Right lobe of liver (tissue), 6 donors: ENCODE results near the gene TMCC2. TPM values are rescaled to one million over a fixed set of nuclear protein-coding genes. Genes with fewer than 3 reads are reported as not detected.

Source experiments
- ATAC-seq, 4 donors: fragments of 200-7000 bp; cut with Tn5 transposase; one replicate each; pipeline ENCODE4 v1.9.1; 2020; ENCODE audit warnings: mild to moderate bottlenecking in 4 of 4, moderate library complexity in 4 of 4
- DNase-seq, 3 donors: peaks; one replicate each; pipeline ENCODE4 v3.0.0-alpha.2; 2020
- H3K27ac ChIP-seq, 3 donors: fragments of 200-600 bp; one replicate each; pipeline ENCODE4 v1.8.0; 2022
- H3K27me3 ChIP-seq, 2 donors: fragments of 200-600 bp; one replicate each; pipeline ENCODE4 v1.8.0; 2022
- H3K36me3 ChIP-seq, 4 donors: fragments of 200-600 bp; sonication (generic) in 1 of 4; one replicate each; pipeline versions ENCODE4 v1.5.1 to v1.8.0; 2017 to 2022; ENCODE audit warnings: control low read depth in 1 of 4
- H3K4me1 ChIP-seq, 4 donors: fragments of 200-600 bp; sonication (generic) in 1 of 4; one replicate each; pipeline versions ENCODE4 v1.5.1 to v1.8.0; 2017 to 2022; ENCODE audit warnings: control low read depth in 1 of 4
- H3K4me3 ChIP-seq, 3 donors: fragments of 200-600 bp; one replicate each; pipeline ENCODE4 v1.8.0; 2022
- H3K9me3 ChIP-seq, 4 donors: fragments of 200-600 bp; sonication (generic) in 1 of 4; one replicate each; pipeline versions ENCODE4 v1.5.1 to v1.8.0; 2017 to 2022; ENCODE audit warnings: control low read depth in 1 of 4
- CTCF ChIP-seq, 4 donors: fragments of 200-600 bp in 3 of 4; fragments of 450-650 bp in 1 of 4; IDR thresholded peaks; one replicate each; pipeline versions ENCODE4 v1.5.1 to v1.8.0; 2016 to 2022; ENCODE audit warnings: antibody characterized with exemption in 4 of 4, mild to moderate bottlenecking in 2 of 4
- POLR2A ChIP-seq: fragments of 450-650 bp; IDR thresholded peaks from one replicate; pipeline ENCODE4 v1.6.1; 2017; ENCODE audit warnings: antibody characterized with exemption, mild to moderate bottlenecking
- WGBS: methylation state at CpG from one replicate; pipeline ENCODE4 v1.1.6; 2018; ENCODE audit warnings: low coverage, low lambda C conversion rate; ENCODE audit not compliant: insufficient coverage; ENCODE audit errors: missing lambda C conversion rate; 5-methylcytosine and 5-hydroxymethylcytosine counted together
- intact Hi-C, 2 donors: fragments of 100-400 bp; cut with DNase I; formaldehyde crosslinking; loops; one replicate each; pipeline versions ENCODE4 v1.11.2 to v1.14.1; 2022
- total RNA-seq, 6 experiments: library from RNA; depleted of rRNA in 2 of 6; stranded (reverse); fragments of >200 nt in 2 of 6; fragmentation: NEBNext Ultra II Directional in 3 of 6; extraction: Animal tissue kit (Norgen Biotek cat#: 25700) in 3 of 6; gene quantifications; one replicate each; pipeline versions ENCODE4 v1.1.0 to v1.2.4, GENCODE V29; 2016 to 2023
- donor health status: DM: no; HTN: yes; CAD: no.
- donor health status: DM: no; HTN: no; CAD: no.
- donor health status: DM: no; HTN: no; CAD: no.
- donor health status: DM: no; HTN: yes; CAD: no.
- donor health status: DM: no; HTN: yes; CAD: no.

Gene TMCC2
- total RNA-seq, 6 experiments from 2014 or later, result 0.14 to 5.9 (median 0.30) TPM

- DNase-seq (no peak), ATAC-seq (no peak)
- intact Hi-C loops, result loop anchor here in 1 of 2 donors (5.0 kb wide), 1 partner anchor 36 kb away; no protein-coding TSS in a partner anchor
- Histone ChIP-seq H3K36me3 (peaks cover 0 to 19% (median 10%) of the 10 kb centered on the region in 4 donors), H3K27ac (peak overlapping the region in 2 of 3 donors; percentile 66 to 70), H3K4me1 (peaks cover 0 to 75% (median 15%) of the 10 kb centered on the region in 4 donors), H3K9me3 (no peaks in the 10 kb centered on the region), H3K4me3 (no peak overlapping the region), H3K27me3 (no peaks in the 10 kb centered on the region)
- TF ChIP-seq CTCF (IDR thresholded peaks at IDR 0.05) (no peak), POLR2A (no peak)
- 62% methylated on average over 7 of the region's 10 CpGs for WGBS
Measured at GRCh38 chr1:205312866-205313562, 85.3 kb downstream of the TMCC2 start.

- ATAC-seq, result peak; percentile 19 to 37 (median 28)
- Histone ChIP-seq H3K27ac (peak overlapping the region in 2 of 3 donors; percentile 66 to 70), H3K4me1 (peaks cover 0 to 77% (median 18%) of the 10 kb centered on the region in 4 donors), H3K27me3 (no peaks in the 10 kb centered on the region), H3K36me3 (peaks cover 0 to 14% (median 4%) of the 10 kb centered on the region in 4 donors), H3K4me3 (peak overlapping the region in 1 of 3 donors; percentile 1), H3K9me3 (no peaks in the 10 kb centered on the region)
- peak in 2 of 3 donors; percentile 43 to 66 for DNase-seq
- TF ChIP-seq CTCF (IDR thresholded peaks at IDR 0.05) (no peak), POLR2A (no peak)
- 31% methylated on average over 8 of the region's 21 CpGs for WGBS
- intact Hi-C loops, result loop anchor here in 1 of 2 donors (5.0 kb wide), 1 partner anchor 36 kb away; no protein-coding TSS in a partner anchor
Measured at GRCh38 chr1:205313563-205314308, 86.0 kb downstream of the TMCC2 start.

GRCh38 chr1:205315008-205315618 is 87.4 kb downstream of the TMCC2 start:
- intact Hi-C loops, result no loop called here
- no peak for TF ChIP-seq CTCF (IDR thresholded peaks at IDR 0.05)
- TF ChIP-seq POLR2A, result no peak
- Histone ChIP-seq H3K9me3 (no peaks in the 10 kb centered on the region), H3K36me3 (peaks cover 0 to 12% (median 4%) of the 10 kb centered on the region in 4 donors), H3K27ac (no peak overlapping the region), H3K4me3 (no peak overlapping the region), H3K4me1 (peaks cover 0 to 70% (median 22%) of the 10 kb centered on the region in 4 donors), H3K27me3 (no peaks in the 10 kb centered on the region)
- 85% methylated on average over 2 of the region's 5 CpGs for WGBS
- no peak for DNase-seq
- ATAC-seq, result no peak

GRCh38 chr1:205316161-205316566 is 88.4 kb downstream of the TMCC2 start:
- no peak overlapping the region for H3K4me3 ChIP-seq
- H3K36me3 ChIP-seq, result peaks cover 0 to 2% (median under 1%) of the 10 kb centered on the region in 4 donors
- no peaks in the 10 kb centered on the region for H3K9me3 ChIP-seq
- intact Hi-C loops, result no loop called here
- peaks cover 0 to 61% (median 22%) of the 10 kb centered on the region in 4 donors for H3K4me1 ChIP-seq
- DNase-seq, result no peak
- no peak for ATAC-seq
- TF ChIP-seq CTCF (IDR thresholded peaks at IDR 0.05), result no peak
- TF ChIP-seq POLR2A, result no peak
- H3K27ac ChIP-seq, result peak overlapping the region in 1 of 3 donors; percentile 19
- WGBS, result 29% methylated on average over 2 of the region's 2 CpGs
- H3K27me3 ChIP-seq, result no peaks in the 10 kb centered on the region
